A549 (cell line): Measurements from ENCODE around the gene GRPEL2. TPM values are rescaled to one million over a fixed set of nuclear protein-coding genes. Genes with fewer than 3 reads are reported as not detected.

Experiments
- ATAC-seq, 2 experiments: fragments of 200-7000 bp in 1 of 2; fragments of >200 bp in 1 of 2; cut with Nextera tagmentation in 1 of 2; cut with Tn5 transposase in 1 of 2; 3 replicates each; pipeline versions ENCODE4 v1.8.0 to v1.9.1; 2018 to 2020; ENCODE audit warnings: mild to moderate bottlenecking in 1 of 2, moderate library complexity in 1 of 2
- CTCF ChIA-PET: fragments of 300-600 bp; sonication (Branson Sonifier 250); formaldehyde crosslinking; extraction: SDS; loops from one replicate; lab custom pipeline; 2021; ENCODE audit warnings: antibody characterized with exemption, inconsistent platforms; lab: Yijun Ruan, JAX
- POLR2A ChIA-PET: fragments of 350-600 bp; formaldehyde crosslinking; extraction: SDS; loops from one replicate; lab custom pipeline; 2021; ENCODE audit warnings: antibody characterized with exemption, inconsistent platforms; lab: Yijun Ruan, JAX
- DNase-seq, 2 experiments: peaks; one replicate each; pipeline versions ENCODE4 v3.0.0 to v3.0.0-alpha.2; 2011 to 2016; ENCODE audit warnings: low read depth in 1 of 2, low spot score in 1 of 2
- FAIRE-seq: peaks from 2 replicates; lab custom pipeline; 2011; peaks lifted over from hg19 to GRCh38; lab: Jason Lieb, UNC
- H3K27ac ChIP-seq, 2 experiments: fragments of >200 bp; sonication (Bioruptor Twin); formaldehyde crosslinking; 3 replicates each; pipeline ENCODE4 v1.5.1; 2016 to 2017
- H3K4me1 ChIP-seq: fragments of >200 bp; sonication (Bioruptor Twin); formaldehyde crosslinking; 3 replicates; pipeline ENCODE4 v1.6.1; 2016
- H3K4me2 ChIP-seq: fragments of >200 bp; sonication (Bioruptor Twin); formaldehyde crosslinking; 3 replicates; pipeline ENCODE4 v1.6.1; 2016
- H3K4me3 ChIP-seq: fragments of >200 bp; sonication (Bioruptor Twin); formaldehyde crosslinking; 3 replicates; pipeline ENCODE4 v1.5.1; 2016
- H3K9me3 ChIP-seq: fragments of >200 bp; sonication (Bioruptor Twin); formaldehyde crosslinking; 3 replicates; pipeline ENCODE4 v1.6.1; 2016
- CHD2 ChIP-seq: fragments of 150-350 bp; IDR thresholded peaks from 2 replicates; pipeline ENCODE4 v1.6.1; 2014; ENCODE audit warnings: low read length; ENCODE audit not compliant: partially characterized antibody
- CTCF ChIP-seq: fragments of >200 bp; sonication (Bioruptor Twin); formaldehyde crosslinking; IDR thresholded peaks from 3 replicates; pipeline ENCODE4 v1.5.1; 2016
- FOSB ChIP-seq: fragments of 250-450 bp; sonication (Bioruptor Pico); IDR thresholded peaks from 2 replicates; pipeline ENCODE4 v1.5.0; 2020; ENCODE audit warnings: mild to moderate bottlenecking, moderate library complexity
- HDAC2 ChIP-seq: fragments of 200-600 bp; sonication (generic); IDR thresholded peaks from 2 replicates; pipeline ENCODE4 v1.6.1; 2016
- HOXA7 ChIP-seq: fragments of 250-450 bp; sonication (Bioruptor Pico); IDR thresholded peaks from 2 replicates; pipeline ENCODE4 v1.5.0; 2020; ENCODE audit warnings: mild to moderate bottlenecking, moderate library complexity
- HOXB13 ChIP-seq: fragments of 250-450 bp; sonication (Bioruptor Pico); IDR thresholded peaks from 2 replicates; pipeline ENCODE4 v1.5.0; 2020; ENCODE audit warnings: low read depth, mild to moderate bottlenecking, moderate library complexity
- HOXB5 ChIP-seq: fragments of 250-450 bp; sonication (Bioruptor Pico); IDR thresholded peaks from 2 replicates; pipeline ENCODE4 v1.5.0; 2020; ENCODE audit warnings: mild to moderate bottlenecking, moderate library complexity
- JUN ChIP-seq, 2 experiments: fragments of >200 bp; sonication (Bioruptor Twin); formaldehyde crosslinking; IDR thresholded peaks; 2 replicates in 1 of 2; 3 replicates in 1 of 2; pipeline ENCODE4 v1.6.1; 2016 to 2017
- MAX ChIP-seq: IDR thresholded peaks from 2 replicates; pipeline ENCODE4 v1.6.1; 2012
- POLR2AphosphoS2 ChIP-seq: conservative IDR thresholded peaks from 2 replicates; pipeline ENCODE4 v1.6.1; 2012; ENCODE audit warnings: low read length, improper control_type of control experiment, inconsistent platforms
- RAD21 ChIP-seq, 2 experiments: fragments of >200 bp in 1 of 2; sonication (Bioruptor Twin) in 1 of 2; formaldehyde crosslinking in 1 of 2; IDR thresholded peaks in 1 of 2; conservative IDR thresholded peaks in 1 of 2; 2 replicates in 1 of 2; 3 replicates in 1 of 2; pipeline ENCODE4 v1.6.1; 2012 to 2018; ENCODE audit warnings: inconsistent platforms in 1 of 2
- RARB ChIP-seq: fragments of 250-450 bp; sonication (Bioruptor Pico); IDR thresholded peaks from 2 replicates; pipeline ENCODE4 v1.8.0; 2021; ENCODE audit warnings: mild to moderate bottlenecking, moderate library complexity
- REST ChIP-seq: fragments of 200-600 bp; sonication (generic); IDR thresholded peaks from 2 replicates; pipeline ENCODE4 v1.6.1; 2016; ENCODE audit warnings: antibody characterized with exemption, mild to moderate bottlenecking, moderate library complexity
- RNF2 ChIP-seq: fragments of 200-600 bp; sonication (generic); IDR thresholded peaks from 2 replicates; pipeline ENCODE4 v1.6.1; 2016; ENCODE audit warnings: low read depth, mild to moderate bottlenecking, antibody characterized with exemption, moderate library complexity, borderline replicate concordance
- SREBF2 ChIP-seq: fragments of 450-650 bp; IDR thresholded peaks from 2 replicates; pipeline ENCODE4 v1.6.1; 2014; ENCODE audit warnings: mild to moderate bottlenecking, moderate library complexity
- TP53 ChIP-seq: fragments of 250-450 bp; sonication (Bioruptor Pico); IDR thresholded peaks from 2 replicates; pipeline ENCODE4 v1.5.0; 2021; ENCODE audit warnings: mild to moderate bottlenecking, moderate library complexity
- ZC3H11A ChIP-seq: fragments of 450-650 bp; IDR thresholded peaks from 2 replicates; pipeline ENCODE4 v1.6.1; 2014; ENCODE audit warnings: antibody characterized with exemption, mild to moderate bottlenecking
- ZFP36 ChIP-seq: fragments of 450-650 bp; IDR thresholded peaks from 2 replicates; pipeline ENCODE4 v1.6.1; 2014; ENCODE audit warnings: borderline replicate concordance; ENCODE audit not compliant: partially characterized antibody
- ZNF302 ChIP-seq: fragments of 250-450 bp; sonication (Bioruptor Pico); IDR thresholded peaks from 2 replicates; pipeline ENCODE4 v1.9.0; 2021; ENCODE audit warnings: inconsistent platforms, mild to moderate bottlenecking, moderate library complexity
- WGBS: methylation state at CpG from one replicate; pipeline ENCODE4 v1.1.6; 2017; ENCODE audit errors: missing lambda C conversion rate; 5-methylcytosine and 5-hydroxymethylcytosine counted together
- polyA plus RNA-seq, 4 experiments: library from polyadenylated mRNA; depleted of rRNA in 3 of 4; stranded (reverse); fragments of >200 nt; fragmentation: RNase III in 1 of 4; extraction: RNeasy Plus Mini Kit Qiagen cat#74134 plus additional on column Dnase treatment in 1 of 4; gene quantifications; 2 replicates in 3 of 4; 3 replicates in 1 of 4; pipeline ENCODE4 v1.2.3, GENCODE V29; 2011 to 2017
- TF ChIP-seq, protein P1 (sequence below): fragments of >200 bp; sonication (Bioruptor Twin); formaldehyde crosslinking; IDR thresholded peaks from 2 replicates; pipeline ENCODE4 v1.6.1; 2016

Gene GRPEL2
- polyA plus RNA-seq, 2 of the 4 experiments (the other 2 are of a cell fraction) = 10.4 to 26.4 TPM

GRCh38 chr5:149371296-149371962, 26.1 kb downstream of the GRPEL2 start (continued):
- no peak for TF ChIP-seq REST
- no peak for TF ChIP-seq JUN (IDR thresholded peaks at IDR 0.05)
- no peak for TF ChIP-seq FOSB
- TF ChIP-seq ZFP36 = no peak
- peak; percentile 70 to 80 for TF ChIP-seq RAD21 (conservative IDR thresholded peaks at IDR 0.05 in 1 of 2, IDR thresholded peaks at IDR 0.05 in 1 of 2)
- TF ChIP-seq, all 56 proteins: peak for 3

DNA sequence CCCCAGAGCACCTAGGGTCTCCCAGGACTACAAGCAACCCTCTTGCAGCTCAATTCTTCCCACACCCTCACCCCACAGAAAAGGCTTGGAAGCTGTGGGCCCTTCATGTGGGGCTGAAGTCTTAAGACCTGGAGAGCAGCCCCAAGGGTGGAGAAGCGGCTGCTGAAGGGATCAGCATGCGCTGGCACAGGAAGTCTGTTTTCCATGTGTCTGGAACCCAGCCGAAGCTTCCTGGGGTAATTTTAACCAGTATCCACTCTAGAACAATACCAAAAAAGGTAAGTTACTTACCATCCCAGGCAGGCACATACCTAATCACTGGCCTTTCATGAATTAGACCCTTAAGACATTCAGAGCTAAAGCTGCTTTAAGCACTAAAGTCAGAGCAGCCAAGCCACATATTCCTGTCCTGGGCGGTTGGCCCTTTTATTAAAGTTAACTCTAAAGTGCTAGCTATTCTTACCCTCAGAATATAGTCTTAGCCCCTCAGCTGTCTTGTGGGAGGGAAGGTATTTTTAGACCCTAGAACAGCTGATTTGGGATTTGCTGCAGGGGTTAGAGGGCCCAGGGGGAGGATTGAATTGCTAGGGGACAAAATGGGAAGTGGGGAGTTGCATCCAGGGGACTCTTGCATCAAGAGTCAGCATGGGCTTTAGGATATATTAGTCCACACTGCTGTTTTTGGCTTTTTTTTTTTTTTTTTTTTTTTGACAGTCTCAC, 26.9 kb downstream of the GRPEL2 start:
- Histone ChIP-seq H3K9me3 (no peaks in the 10 kb centered on the region), H3K4me1 (peaks cover 4% of the 10 kb centered on the region; the same call in 1 of the 3 replicates), H3K4me3 (no peak overlapping the region), H3K4me2 (no peak overlapping the region), H3K27ac (no peak overlapping the region)
- POLR2A ChIA-PET = interaction anchor here (1.2 kb wide), 2 partner anchors 27 to 179 kb away, joined by 4 read pairs; partner anchors contain the start of genes CSNK1A1 and GRPEL2
- WGBS = 54% methylated on average over 4 of the region's 4 CpGs
- TF ChIP-seq RNF2 = no peak
- TF ChIP-seq RAD21 (conservative IDR thresholded peaks at IDR 0.05 in 1 of 2, IDR thresholded peaks at IDR 0.05 in 1 of 2) = no peak
- no peak for TF ChIP-seq ZNF302 (CRISPR knock-in tag)
- no peak for TF ChIP-seq HOXB13
- no peak for TF ChIP-seq HOXB5 (CRISPR knock-in tag)
- TF ChIP-seq POLR2AphosphoS2 = no peak
- no peak for TF ChIP-seq CTCF
- TF ChIP-seq HDAC2 = no peak
- no peak for TF ChIP-seq HOXA7 (CRISPR knock-in tag)
- TF ChIP-seq, protein P1, sequence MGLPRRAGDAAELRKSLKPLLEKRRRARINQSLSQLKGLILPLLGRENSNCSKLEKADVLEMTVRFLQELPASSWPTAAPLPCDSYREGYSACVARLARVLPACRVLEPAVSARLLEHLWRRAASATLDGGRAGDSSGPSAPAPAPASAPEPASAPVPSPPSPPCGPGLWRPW = no peak
- no peak for TF ChIP-seq ZC3H11A
- TF ChIP-seq CHD2 = no peak
- TF ChIP-seq RARB (CRISPR knock-in tag) = no peak
- no peak for TF ChIP-seq MAX
- no peak for TF ChIP-seq TP53
- no peak for TF ChIP-seq SREBF2
- no peak for FAIRE-seq
- CTCF ChIA-PET = interaction anchor here (0.6 to 44.9 kb wide), 24 partner anchors 14 to 535 kb away, joined by 3 to 1709 read pairs (median 5); partner anchors contain the start of genes CSNK1A1, GRPEL2, IL17B and PCYOX1L
- no peak for ATAC-seq
- no peak for DNase-seq
